ENCODE measurements around the gene SAPCD2.
A peak's percentile ranks its signal among the peaks of the same experiment; 100 is the strongest.

Gene SAPCD2

DNA sequence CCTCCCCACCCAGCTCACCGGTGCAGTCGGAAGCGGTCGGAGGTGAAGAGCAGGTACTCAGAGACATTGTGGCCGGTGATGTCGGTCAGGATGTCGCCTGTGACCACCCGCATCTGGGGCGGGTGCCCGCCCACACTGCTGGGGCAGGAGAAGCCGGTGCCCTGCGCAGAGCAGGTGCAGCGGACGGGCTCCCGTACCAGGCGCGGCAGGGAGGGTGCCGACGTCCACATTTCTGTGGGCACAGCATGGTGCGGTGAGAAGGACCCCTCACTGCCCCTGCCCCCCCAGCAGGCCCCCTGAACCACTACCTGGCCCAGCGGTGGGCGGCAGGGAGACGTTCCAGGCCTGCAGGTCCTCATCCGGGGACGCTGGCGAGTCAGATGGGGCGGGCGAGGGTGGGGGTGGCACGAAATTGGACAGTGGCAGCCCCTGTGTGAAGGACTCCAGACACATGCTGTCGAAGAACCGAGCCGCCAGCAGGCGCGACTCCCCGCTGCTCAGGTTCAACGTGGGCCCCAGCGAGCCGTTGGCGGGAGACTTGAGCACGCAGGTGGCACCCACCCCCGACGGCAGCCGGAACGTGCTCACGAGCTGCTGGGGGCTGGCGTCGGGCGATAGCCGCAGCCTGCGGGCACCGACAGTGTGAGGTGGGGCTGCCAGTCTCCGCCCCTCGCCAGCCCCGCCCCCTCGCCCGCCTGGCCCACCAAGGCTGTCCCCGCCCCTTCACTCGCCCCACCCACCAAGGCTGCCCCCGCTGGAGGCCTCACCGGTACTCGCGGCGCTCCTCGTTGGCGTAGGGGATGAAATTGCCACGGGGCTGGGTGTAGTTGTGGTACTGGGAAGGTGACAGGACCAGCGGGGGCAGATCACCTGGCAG lies 57.4 kb downstream of the SAPCD2 start:
- peaks cover 0 to 57% of the 10 kb centered on the region in 2 experiments; a peak in 1 of 3 replicates for H3K36me3 ChIP-seq (ENCODE audit: control insufficient read depth in 2 of 2, insufficient read depth in 1 of 2, low read length in 2 of 2)
- no peaks in the 10 kb centered on the region for H3K9me3 ChIP-seq (ENCODE audit: control insufficient read depth, insufficient read depth, low read depth, low read length)
- H3K4me3 ChIP-seq (ENCODE audit: low read depth, low read length) = no peak overlapping the region
- ChIA-PET CTCF (no interaction called here), POLR2A (no interaction called here)
- H3K27ac ChIP-seq (ENCODE audit: extremely low read depth, low read depth, low read length) = no peak overlapping the region
- TF ChIP-seq ZNF560 (tag by site-specific recombination; IDR thresholded peaks at IDR 0.05; ENCODE audit: borderline replicate concordance) (no peak), YY1 (tag by site-specific recombination; IDR thresholded peaks at IDR 0.05) (no peak), EGR2 (tag by site-specific recombination; IDR thresholded peaks at IDR 0.05; ENCODE audit: low read depth) (0 out of 2 replicates have a peak, but pooled peaks have one; percentile 11)
- TF ChIP-seq, protein P1, sequence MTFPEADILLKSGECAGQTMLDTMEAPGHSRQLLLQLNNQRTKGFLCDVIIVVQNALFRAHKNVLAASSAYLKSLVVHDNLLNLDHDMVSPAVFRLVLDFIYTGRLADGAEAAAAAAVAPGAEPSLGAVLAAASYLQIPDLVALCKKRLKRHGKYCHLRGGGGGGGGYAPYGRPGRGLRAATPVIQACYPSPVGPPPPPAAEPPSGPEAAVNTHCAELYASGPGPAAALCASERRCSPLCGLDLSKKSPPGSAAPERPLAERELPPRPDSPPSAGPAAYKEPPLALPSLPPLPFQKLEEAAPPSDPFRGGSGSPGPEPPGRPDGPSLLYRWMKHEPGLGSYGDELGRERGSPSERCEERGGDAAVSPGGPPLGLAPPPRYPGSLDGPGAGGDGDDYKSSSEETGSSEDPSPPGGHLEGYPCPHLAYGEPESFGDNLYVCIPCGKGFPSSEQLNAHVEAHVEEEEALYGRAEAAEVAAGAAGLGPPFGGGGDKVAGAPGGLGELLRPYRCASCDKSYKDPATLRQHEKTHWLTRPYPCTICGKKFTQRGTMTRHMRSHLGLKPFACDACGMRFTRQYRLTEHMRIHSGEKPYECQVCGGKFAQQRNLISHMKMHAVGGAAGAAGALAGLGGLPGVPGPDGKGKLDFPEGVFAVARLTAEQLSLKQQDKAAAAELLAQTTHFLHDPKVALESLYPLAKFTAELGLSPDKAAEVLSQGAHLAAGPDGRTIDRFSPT (tag by site-specific recombination; IDR thresholded peaks at IDR 0.05) = peak; percentile 43; the same call in 1 of the 2 replicates
- TF ChIP-seq, protein P2, sequence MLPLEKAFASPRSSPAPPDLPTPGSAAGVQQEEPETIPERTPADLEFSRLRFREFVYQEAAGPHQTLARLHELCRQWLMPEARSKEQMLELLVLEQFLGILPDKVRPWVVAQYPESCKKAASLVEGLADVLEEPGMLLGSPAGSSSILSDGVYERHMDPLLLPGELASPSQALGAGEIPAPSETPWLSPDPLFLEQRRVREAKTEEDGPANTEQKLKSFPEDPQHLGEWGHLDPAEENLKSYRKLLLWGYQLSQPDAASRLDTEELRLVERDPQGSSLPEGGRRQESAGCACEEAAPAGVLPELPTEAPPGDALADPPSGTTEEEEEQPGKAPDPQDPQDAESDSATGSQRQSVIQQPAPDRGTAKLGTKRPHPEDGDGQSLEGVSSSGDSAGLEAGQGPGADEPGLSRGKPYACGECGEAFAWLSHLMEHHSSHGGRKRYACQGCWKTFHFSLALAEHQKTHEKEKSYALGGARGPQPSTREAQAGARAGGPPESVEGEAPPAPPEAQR (tag by site-specific recombination; IDR thresholded peaks at IDR 0.05) = no peak
- no peaks in the 10 kb centered on the region for H3K4me1 ChIP-seq (ENCODE audit: control insufficient read depth, insufficient read depth, low read length)
